OCI-LY3 (cell line): Measurements from ENCODE around the gene LOXL3.

Experiments
- H2AFZ ChIP-seq: fragments of 200-600, 300-600 bp; shearing (Covaris generic); 2 replicates; pipeline ENCODE4 v1.6.0; 2014; ENCODE audit warnings: antibody characterized with exemption, low read depth, low read length
- H3K27ac ChIP-seq: fragments of 200-600, 300-600 bp; sonication (generic); 2 replicates; pipeline ENCODE4 v1.5.1; 2014; ENCODE audit warnings: mild to moderate bottlenecking, low read length, moderate library complexity, mixed read lengths
- H3K27me3 ChIP-seq: fragments of 200-600, 300-600 bp; sonication (generic); 2 replicates; pipeline ENCODE4 v1.6.1; 2014; ENCODE audit warnings: low read depth, low read length, mixed read lengths
- H3K36me3 ChIP-seq: fragments of 200-600, 300-600 bp; sonication (generic); replicated peaks from 2 replicates; pipeline ENCODE3; 2014; ENCODE audit warnings: low read depth, low read length, mixed read lengths
- H3K4me1 ChIP-seq: fragments of 300-600, 200-600 bp; sonication (generic); 2 replicates; pipeline ENCODE4 v1.6.1; 2014; ENCODE audit warnings: low read length, mixed read lengths
- H3K4me2 ChIP-seq: fragments of 200-600, 300-600 bp; sonication (generic); 2 replicates; pipeline ENCODE4 v1.6.1; 2014; ENCODE audit warnings: low read length, mixed read lengths
- H3K4me3 ChIP-seq: fragments of 300-600, 200-600 bp; sonication (generic); 2 replicates; pipeline ENCODE4 v1.5.1; 2014; ENCODE audit warnings: antibody characterized with exemption, mild to moderate bottlenecking, low read length, moderate library complexity
- H3K79me2 ChIP-seq: fragments of 300-600, 200-600 bp; shearing (Covaris generic); 2 replicates; pipeline ENCODE4 v1.6.1; 2014; ENCODE audit warnings: mild to moderate bottlenecking, low read length, mixed read lengths
- H3K9ac ChIP-seq: fragments of 300-600, 200-600 bp; shearing (Covaris generic); 2 replicates; pipeline ENCODE4 v1.6.0; 2014; ENCODE audit warnings: mild to moderate bottlenecking, low read length, moderate library complexity
- H3K9me3 ChIP-seq: fragments of 200-600, 300-600 bp; shearing (Covaris generic); 2 replicates; pipeline ENCODE4 v1.6.1; 2014; ENCODE audit warnings: low read length, mixed read lengths; ENCODE audit not compliant: insufficient read depth
- H4K20me1 ChIP-seq: fragments of 200-600, 300-600 bp; sonication (generic); 2 replicates; pipeline ENCODE4 v1.6.1; 2016; ENCODE audit warnings: low read length, mixed read lengths; ENCODE audit not compliant: insufficient read depth
- EZH2phosphoT487 ChIP-seq: fragments of 200-600 bp; shearing (Covaris generic); IDR thresholded peaks from 2 replicates; pipeline ENCODE4 v1.6.1; 2018; ENCODE audit warnings: antibody characterized with exemption, mixed run types, low read depth
- TF ChIP-seq, protein P1 (sequence below): fragments of 200-600, 300-600 bp; sonication (generic); IDR thresholded peaks from 2 replicates; pipeline ENCODE4 v1.5.1; 2014; ENCODE audit warnings: antibody characterized with exemption, low read length, low read depth

Gene LOXL3

DNA sequence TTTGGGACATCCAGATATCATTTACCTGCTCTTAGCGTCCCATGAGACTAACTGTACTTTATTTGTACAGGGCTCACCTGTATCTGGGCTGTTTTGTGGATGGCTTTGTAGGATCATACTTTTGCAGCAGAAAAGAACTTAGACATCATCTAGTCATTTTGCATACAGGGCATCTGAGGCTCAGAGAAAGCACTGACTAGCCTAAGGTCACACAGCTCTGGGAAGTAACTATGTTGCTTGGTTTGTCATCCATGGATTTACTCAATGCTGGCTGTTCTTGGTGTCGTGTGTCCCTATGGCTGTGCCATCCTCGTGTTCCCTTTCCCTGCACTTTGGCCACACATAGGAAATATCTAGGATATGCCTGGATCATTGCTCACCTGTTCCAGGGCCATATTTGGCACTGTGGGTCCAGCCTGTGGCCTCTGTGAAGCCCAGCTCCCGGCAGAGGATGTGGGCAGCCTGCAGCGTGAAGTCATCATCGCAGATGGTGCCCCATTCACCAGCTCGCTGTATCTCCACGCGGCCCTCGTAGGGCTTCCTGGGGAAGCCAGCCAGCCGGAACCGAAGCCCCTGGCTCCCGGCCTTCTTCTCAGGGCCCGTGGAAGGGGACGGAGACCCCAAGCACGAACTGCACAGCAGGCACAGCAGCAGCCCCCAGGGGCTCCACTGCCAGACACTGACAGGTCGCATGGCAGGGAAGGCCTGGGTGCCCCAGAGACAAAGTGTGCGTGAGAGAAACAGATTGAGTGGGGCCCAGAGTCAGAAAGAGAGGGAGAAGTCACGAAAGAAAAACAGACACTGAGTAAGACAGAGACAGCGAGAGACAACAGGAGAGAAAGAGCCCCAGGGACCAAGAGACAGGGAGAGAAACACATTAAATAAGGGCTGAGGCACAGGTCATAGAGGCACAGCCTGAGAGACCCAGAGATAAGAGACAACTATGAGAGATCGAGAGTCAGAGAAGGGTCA is 1.5 kb downstream of the LOXL3 start:
- no peaks in the 10 kb centered on the region for H3K27me3 ChIP-seq
- H3K79me2 ChIP-seq, result peaks cover 3% of the 10 kb centered on the region; the same call in 1 of the 2 replicates
- no peaks in the 10 kb centered on the region for H3K36me3 ChIP-seq
- H3K9ac ChIP-seq, result no peak overlapping the region
- TF ChIP-seq, protein P1, sequence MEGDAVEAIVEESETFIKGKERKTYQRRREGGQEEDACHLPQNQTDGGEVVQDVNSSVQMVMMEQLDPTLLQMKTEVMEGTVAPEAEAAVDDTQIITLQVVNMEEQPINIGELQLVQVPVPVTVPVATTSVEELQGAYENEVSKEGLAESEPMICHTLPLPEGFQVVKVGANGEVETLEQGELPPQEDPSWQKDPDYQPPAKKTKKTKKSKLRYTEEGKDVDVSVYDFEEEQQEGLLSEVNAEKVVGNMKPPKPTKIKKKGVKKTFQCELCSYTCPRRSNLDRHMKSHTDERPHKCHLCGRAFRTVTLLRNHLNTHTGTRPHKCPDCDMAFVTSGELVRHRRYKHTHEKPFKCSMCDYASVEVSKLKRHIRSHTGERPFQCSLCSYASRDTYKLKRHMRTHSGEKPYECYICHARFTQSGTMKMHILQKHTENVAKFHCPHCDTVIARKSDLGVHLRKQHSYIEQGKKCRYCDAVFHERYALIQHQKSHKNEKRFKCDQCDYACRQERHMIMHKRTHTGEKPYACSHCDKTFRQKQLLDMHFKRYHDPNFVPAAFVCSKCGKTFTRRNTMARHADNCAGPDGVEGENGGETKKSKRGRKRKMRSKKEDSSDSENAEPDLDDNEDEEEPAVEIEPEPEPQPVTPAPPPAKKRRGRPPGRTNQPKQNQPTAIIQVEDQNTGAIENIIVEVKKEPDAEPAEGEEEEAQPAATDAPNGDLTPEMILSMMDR, result no peak
- no peak for TF ChIP-seq EZH2phosphoT487
- no peaks in the 10 kb centered on the region for H4K20me1 ChIP-seq
- no peaks in the 10 kb centered on the region for H3K9me3 ChIP-seq
- no peak overlapping the region for H3K4me2 ChIP-seq
- H3K4me3 ChIP-seq, result no peak overlapping the region
- peaks cover 11% of the 10 kb centered on the region for H3K4me1 ChIP-seq
- H3K27ac ChIP-seq, result no peak overlapping the region
- H2AFZ ChIP-seq, result no peak overlapping the region

DNA sequence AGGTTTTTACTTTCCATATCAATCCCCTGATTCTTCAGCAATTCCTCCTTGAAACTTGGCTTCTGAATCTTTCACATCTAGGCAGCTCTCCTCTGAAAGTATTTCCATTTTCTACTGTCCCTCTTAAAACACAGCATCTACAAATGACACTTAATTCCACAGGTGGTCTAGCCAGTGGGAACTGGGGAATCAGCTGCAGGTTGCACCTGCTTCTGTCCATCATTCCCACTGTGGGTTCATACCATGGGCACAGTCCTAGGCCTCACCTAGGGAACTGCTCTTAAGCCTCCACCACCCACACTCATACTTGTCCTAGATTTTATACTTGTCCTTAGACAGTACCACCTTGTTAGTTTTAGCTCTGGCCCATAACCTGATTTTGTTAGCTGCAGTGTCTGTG is 2.2 kb downstream of the LOXL3 start:
- Histone ChIP-seq H3K4me3 (no peak overlapping the region), H3K4me2 (no peak overlapping the region)

DNA sequence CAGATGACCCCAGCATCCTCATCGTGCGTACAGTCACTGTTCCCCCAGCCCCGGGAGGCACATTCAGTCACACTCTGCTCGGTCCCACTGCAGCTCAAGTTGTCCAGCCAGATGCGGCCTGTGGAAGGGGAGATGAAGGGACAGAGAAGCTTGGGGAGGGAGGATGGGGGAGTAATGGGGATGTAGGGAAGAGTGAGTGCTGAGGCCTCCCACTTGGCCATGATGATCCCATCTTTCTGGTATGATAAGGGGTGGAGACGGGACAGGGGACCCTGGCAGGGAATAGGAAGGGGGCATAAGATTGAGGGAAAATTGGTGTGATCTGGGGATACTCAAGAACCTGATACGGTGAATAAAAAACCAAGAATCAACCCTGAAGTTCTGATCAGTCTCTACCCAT is 3.5 kb downstream of the LOXL3 start:
- Histone ChIP-seq H3K27ac (no peak overlapping the region), H3K4me2 (no peak overlapping the region), H2AFZ (no peak overlapping the region), H3K9me3 (no peaks in the 10 kb centered on the region), H4K20me1 (no peaks in the 10 kb centered on the region), H3K4me3 (no peak overlapping the region), H3K79me2 (no peaks in the 10 kb centered on the region), H3K9ac (no peak overlapping the region), H3K4me1 (peaks cover 5% of the 10 kb centered on the region; the same call in 1 of the 2 replicates), H3K27me3 (no peaks in the 10 kb centered on the region), H3K36me3 (no peaks in the 10 kb centered on the region)
- no peak for TF ChIP-seq EZH2phosphoT487
- TF ChIP-seq, protein P1, result no peak

More for the DNA sequence above, 2.2 kb downstream of the LOXL3 start:
- peaks cover 3% of the 10 kb centered on the region; the same call in 1 of the 2 replicates for H3K79me2 ChIP-seq
- no peaks in the 10 kb centered on the region for H4K20me1 ChIP-seq
- peaks cover 11% of the 10 kb centered on the region for H3K4me1 ChIP-seq
- TF ChIP-seq, protein P1, result no peak
- no peak for TF ChIP-seq EZH2phosphoT487
- H3K27me3 ChIP-seq, result no peaks in the 10 kb centered on the region
- no peak overlapping the region for H3K9ac ChIP-seq
- H3K27ac ChIP-seq, result no peak overlapping the region
- no peak overlapping the region for H2AFZ ChIP-seq
- no peaks in the 10 kb centered on the region for H3K9me3 ChIP-seq
- no peaks in the 10 kb centered on the region for H3K36me3 ChIP-seq
